Measurements from ENCODE around the gene HDAC2. TPM values are rescaled to one million over a fixed set of nuclear protein-coding genes. Genes with fewer than 3 reads are reported as not detected.

The HDAC2 gene
- total RNA-seq, 2 experiments from 2014 or later, result 90.5 to 91.7 TPM

DNA sequence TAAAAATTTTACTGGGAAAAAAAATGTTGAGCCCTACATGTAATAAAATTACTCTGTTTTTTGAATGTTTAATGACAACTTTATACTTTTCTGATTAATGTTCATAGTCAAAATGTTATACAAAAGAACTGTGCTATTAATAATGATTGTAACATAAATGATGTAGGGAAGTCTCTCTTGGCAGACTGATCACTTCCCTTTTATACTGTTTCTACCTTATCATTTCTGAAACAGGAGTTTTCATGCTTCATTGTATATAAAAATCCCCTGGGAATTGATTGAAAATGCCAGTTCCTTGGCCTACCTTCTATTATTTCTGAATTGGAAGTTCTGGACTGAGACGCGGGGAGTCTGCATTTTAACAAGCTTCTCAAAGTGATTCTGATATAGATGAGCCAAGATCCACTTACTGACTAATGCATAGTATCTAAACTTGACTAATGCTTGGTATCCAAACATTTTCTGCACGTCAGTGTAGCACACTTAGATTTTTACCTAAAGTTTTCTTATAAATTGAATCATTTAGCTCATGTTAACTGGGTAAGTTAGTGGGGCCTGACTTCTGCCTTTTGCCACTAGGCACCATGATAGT, 7.2 kb upstream of the HDAC2 start:
- ATAC-seq (no peak), DNase-seq (no peak)
- H3K36me3 Mint-ChIP-seq (ENCODE audit: low read depth), result no peaks in the 10 kb centered on the region
- peaks cover 3% of the 10 kb centered on the region for H3K27me3 Mint-ChIP-seq
- H3K4me1 Mint-ChIP-seq (ENCODE audit: low read depth), result no peaks in the 10 kb centered on the region
- no peak overlapping the region for H3K27ac Mint-ChIP-seq
- TF ChIP-seq, protein P1, sequence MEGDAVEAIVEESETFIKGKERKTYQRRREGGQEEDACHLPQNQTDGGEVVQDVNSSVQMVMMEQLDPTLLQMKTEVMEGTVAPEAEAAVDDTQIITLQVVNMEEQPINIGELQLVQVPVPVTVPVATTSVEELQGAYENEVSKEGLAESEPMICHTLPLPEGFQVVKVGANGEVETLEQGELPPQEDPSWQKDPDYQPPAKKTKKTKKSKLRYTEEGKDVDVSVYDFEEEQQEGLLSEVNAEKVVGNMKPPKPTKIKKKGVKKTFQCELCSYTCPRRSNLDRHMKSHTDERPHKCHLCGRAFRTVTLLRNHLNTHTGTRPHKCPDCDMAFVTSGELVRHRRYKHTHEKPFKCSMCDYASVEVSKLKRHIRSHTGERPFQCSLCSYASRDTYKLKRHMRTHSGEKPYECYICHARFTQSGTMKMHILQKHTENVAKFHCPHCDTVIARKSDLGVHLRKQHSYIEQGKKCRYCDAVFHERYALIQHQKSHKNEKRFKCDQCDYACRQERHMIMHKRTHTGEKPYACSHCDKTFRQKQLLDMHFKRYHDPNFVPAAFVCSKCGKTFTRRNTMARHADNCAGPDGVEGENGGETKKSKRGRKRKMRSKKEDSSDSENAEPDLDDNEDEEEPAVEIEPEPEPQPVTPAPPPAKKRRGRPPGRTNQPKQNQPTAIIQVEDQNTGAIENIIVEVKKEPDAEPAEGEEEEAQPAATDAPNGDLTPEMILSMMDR (IDR thresholded peaks at IDR 0.05), result no peak
- CTCF ChIA-PET, result no interaction called here
- intact Hi-C loops (cut with micrococcal nuclease), result no loop called here
- no peak overlapping the region for H3K4me3 Mint-ChIP-seq
- POLR2A ChIA-PET, result no interaction called here
- H3K9me3 Mint-ChIP-seq, result no peaks in the 10 kb centered on the region

DNA sequence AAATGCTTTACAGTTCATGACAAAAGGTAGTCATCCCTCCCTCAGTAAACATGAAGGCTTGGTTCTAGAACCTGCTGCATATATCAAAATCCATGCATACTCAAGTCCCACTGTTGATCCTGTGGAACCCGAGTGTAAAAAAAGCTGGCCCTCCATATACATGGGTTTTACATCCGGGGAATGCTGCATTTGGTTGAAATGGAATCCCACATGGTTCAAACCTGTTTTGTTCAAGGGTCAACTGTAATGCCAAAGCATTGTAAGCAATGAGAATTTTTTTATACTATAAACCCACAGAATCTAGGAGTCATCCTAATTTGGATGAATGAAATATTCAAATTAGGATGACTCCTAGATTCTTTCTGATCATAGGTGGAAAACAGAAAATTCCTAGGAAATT, 5.9 kb upstream of the HDAC2 start:
- peaks cover 6% of the 10 kb centered on the region for H3K4me1 Mint-ChIP-seq (ENCODE audit: low read depth)
- TF ChIP-seq, protein P1 (IDR thresholded peaks at IDR 0.05), result no peak
- POLR2A ChIA-PET, result no interaction called here
- DNase-seq (no peak), ATAC-seq (no peak)
- H3K9me3 Mint-ChIP-seq, result no peaks in the 10 kb centered on the region
- peaks cover 3% of the 10 kb centered on the region for H3K27me3 Mint-ChIP-seq
- CTCF ChIA-PET, result no interaction called here
- no peak overlapping the region for H3K27ac Mint-ChIP-seq
- H3K36me3 Mint-ChIP-seq (ENCODE audit: low read depth), result no peaks in the 10 kb centered on the region
- intact Hi-C loops (cut with micrococcal nuclease), result no loop called here
- no peak overlapping the region for H3K4me3 Mint-ChIP-seq

DNA sequence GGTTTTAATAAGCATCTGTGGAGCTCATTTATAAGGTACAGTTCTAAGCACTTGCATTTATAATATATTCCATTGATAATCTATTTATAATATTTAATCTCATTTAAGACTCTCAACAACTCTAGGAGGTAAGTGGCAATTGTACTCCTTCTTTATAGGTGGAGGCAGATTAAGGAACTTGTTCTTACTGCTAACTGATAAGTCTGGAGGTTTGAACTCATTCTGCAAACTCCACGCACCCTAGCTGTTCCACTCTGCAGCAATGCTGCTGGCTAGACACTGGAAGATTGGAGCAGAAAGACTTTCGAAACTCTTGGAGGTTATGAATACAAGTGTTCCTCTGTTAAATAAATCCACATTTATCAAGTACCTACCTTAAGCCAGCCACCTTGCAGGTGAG, 793 bp upstream of the HDAC2 start:
- ChIA-PET CTCF (interaction anchor here (1.2 to 1.8 kb wide), 3 partner anchors 9 to 62 kb away, joined by 3 to 4 read pairs (median 3); no protein-coding TSS in a partner anchor), POLR2A (interaction anchor here (0.8 to 1.9 kb wide), 4 partner anchors 10 to 51 kb away, joined by 3 to 12 read pairs (median 4); no protein-coding TSS in a partner anchor)
- peaks cover 30% of the 10 kb centered on the region for H3K4me1 Mint-ChIP-seq (ENCODE audit: low read depth)
- H3K4me3 Mint-ChIP-seq, result peak overlapping the region; percentile 98
- H3K27me3 Mint-ChIP-seq, result no peaks in the 10 kb centered on the region
- ATAC-seq (no peak), DNase-seq (no peak)
- H3K27ac Mint-ChIP-seq, result peak overlapping the region; percentile 98
- no peaks in the 10 kb centered on the region for H3K9me3 Mint-ChIP-seq
- TF ChIP-seq, protein P1 (IDR thresholded peaks at IDR 0.05), result no peak
- intact Hi-C loops (cut with micrococcal nuclease), result no loop called here
- peaks cover 6% of the 10 kb centered on the region for H3K36me3 Mint-ChIP-seq (ENCODE audit: low read depth)

DNA sequence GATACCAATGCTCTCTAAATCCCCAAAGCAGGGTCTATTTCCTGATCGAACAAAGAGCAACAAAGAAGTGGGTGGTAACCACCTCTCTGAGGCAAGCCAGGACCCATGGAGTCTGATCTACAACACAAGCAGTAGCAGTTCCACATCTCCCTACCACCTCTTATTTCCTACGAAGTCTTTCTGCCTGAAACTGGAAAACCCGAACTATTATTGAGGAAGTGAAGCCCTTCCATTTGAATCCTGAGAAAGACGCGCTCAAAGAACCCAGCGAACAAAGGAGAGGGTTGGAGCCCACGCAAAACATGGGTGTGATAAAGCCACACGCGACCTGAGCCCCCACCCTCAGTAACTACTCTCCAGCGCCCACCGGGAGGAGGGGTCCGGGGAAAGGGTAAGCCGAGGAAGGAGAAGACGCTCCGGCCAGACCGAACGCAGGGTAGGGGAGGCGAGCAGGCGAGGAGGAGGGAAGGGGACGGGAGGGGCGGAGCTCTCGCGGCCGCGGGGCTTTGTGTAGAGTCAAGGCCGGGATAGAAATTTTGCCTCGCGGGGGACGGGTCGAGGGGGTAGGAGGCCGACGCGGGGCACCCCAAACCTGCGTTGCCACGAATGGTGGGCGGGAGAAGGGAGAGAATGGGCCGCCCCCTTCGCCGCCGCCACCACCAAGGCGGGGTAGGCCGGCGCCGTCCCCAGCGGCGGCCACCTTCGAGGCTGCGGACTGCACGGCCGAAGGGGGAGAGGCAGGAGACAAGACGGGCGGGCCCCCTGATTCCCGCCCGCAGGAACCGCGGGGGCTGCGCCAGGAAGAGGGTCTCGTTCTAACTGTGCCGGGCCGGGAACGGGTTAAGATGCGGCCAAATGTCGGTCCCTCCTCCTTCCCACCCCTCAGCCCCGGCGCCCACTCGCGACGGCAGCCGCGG, 802 bp downstream of the HDAC2 start:
- Mint-ChIP-seq H3K27ac (peak overlapping the region; percentile 90), H3K9me3 (no peaks in the 10 kb centered on the region), H3K27me3 (no peaks in the 10 kb centered on the region), H3K4me1 (ENCODE audit: low read depth) (peaks cover 36% of the 10 kb centered on the region), H3K36me3 (ENCODE audit: low read depth) (peaks cover 6% of the 10 kb centered on the region), H3K4me3 (peak overlapping the region; percentile 98)
- ChIA-PET CTCF (interaction anchor here (0.8 to 1.8 kb wide), 4 partner anchors 11 to 61 kb away, joined by 3 to 4 read pairs (median 4); no protein-coding TSS in a partner anchor), POLR2A (interaction anchor here (1.2 to 1.9 kb wide), 2 partner anchors 8 to 12 kb away, joined by 3 to 12 read pairs; no protein-coding TSS in a partner anchor)
- DNase-seq (peak; percentile 67), ATAC-seq (peak; percentile 47)
- intact Hi-C loops (cut with micrococcal nuclease), result no loop called here
- TF ChIP-seq, protein P1 (IDR thresholded peaks at IDR 0.05), result no peak

DNA sequence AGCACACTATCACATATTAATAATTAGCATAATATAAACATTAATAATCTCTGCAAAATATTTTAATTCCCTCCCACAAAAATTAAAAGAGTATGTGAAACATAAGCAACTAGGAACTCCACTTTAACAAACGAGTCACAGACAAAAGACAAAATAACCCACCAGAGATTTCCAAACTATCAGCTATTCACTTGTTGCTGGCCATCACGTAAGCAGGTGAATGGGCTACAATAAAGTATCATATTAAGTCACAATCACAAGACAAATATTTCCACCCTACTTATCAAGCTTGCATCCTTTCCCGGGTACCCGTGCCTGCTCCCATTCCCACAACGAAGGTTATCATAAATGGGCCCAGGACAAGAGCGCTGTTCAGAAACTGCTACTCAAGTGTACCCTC, 2.5 kb downstream of the HDAC2 start:
- ATAC-seq (no peak), DNase-seq (no peak)
- POLR2A ChIA-PET, result no interaction called here
- Mint-ChIP-seq H3K9me3 (no peaks in the 10 kb centered on the region), H3K36me3 (ENCODE audit: low read depth) (peaks cover 6% of the 10 kb centered on the region), H3K4me3 (peak overlapping the region; percentile 98), H3K4me1 (ENCODE audit: low read depth) (peaks cover 47% of the 10 kb centered on the region), H3K27me3 (no peaks in the 10 kb centered on the region), H3K27ac (no peak overlapping the region)
- intact Hi-C loops (cut with micrococcal nuclease), result no loop called here
- TF ChIP-seq, protein P1 (IDR thresholded peaks at IDR 0.05), result no peak
- CTCF ChIA-PET, result interaction anchor here (1.2 kb wide), 1 partner anchor 21 kb away, joined by 4 read pairs; no protein-coding TSS in a partner anchor

Data from activated CD8-positive, alpha-beta T cell treated with anti-CD3 and anti-CD28 coated beads for 36 hours (primary cell).